Frontal cortex (tissue), 4 donors: Measurements from ENCODE around the gene MYL6B. TPM values are rescaled to one million over a fixed set of nuclear protein-coding genes. Genes with fewer than 3 reads are reported as not detected.
"Not testable (repeated sequence)": the region's sequence is repeated elsewhere in the genome, so short reads cannot be mapped to it uniquely, and the experiment has no call there.

ENCODE experiments used
- DNase-seq, 2 donors: peaks; one replicate each; pipeline ENCODE4 v3.0.0; 2012; ENCODE audit warnings: low spot score in 2 of 2
- FAIRE-seq: peaks from 2 replicates; lab custom pipeline; 2012; peaks lifted over from hg19 to GRCh38; lab: Jason Lieb, UNC
- total RNA-seq: library from RNA; depleted of rRNA; stranded (reverse); fragments of >200 nt; gene quantifications from one replicate; pipeline ENCODE4 v1.2.3, GENCODE V29; 2014
- donor health status: control.
- donor health status: control.
- donor health status: control.

The MYL6B gene
- total RNA-seq, 1 donor from 2014 or later = 123 TPM

DNA sequence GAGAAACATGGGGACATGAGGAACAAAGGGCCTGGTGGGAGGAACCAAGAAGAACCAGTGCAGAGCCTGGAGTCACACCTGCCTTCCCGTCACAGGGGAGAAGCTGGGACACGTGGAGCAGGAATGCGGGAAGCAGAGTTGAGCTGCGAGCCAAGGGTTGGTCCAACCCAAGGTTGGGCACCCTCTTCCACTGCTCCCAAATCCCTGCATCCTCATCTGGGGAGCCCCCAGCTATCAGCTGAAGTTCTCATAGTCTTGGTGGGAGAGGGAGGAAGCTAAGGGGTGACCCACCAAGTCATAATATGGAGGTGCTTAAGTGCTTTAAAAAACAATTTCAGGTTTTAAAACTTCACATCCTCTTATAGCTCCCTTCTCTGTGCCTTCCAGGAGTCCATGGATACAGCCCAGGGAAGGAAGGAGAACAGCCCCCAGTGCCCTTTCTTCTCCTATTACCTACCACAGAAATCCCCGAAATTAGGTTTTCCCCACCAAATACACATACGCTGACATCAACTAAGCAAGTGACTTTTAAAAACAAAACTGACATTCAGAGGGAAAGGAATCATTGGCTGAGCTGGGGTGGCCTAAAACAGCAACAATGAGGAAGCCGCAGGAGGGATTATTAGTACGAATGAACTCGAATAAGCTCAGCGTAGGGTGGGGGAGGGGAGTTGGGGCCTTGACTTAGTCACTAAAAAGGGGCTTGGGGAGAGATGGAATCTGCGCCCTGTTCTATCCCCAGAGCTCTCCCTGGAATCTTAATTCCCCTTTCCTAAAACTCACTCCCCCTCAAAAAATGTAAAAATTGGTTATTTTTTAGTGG is 10.3 kb downstream of the MYL6B start:
- no peak for FAIRE-seq
- DNase-seq = no peak

DNA sequence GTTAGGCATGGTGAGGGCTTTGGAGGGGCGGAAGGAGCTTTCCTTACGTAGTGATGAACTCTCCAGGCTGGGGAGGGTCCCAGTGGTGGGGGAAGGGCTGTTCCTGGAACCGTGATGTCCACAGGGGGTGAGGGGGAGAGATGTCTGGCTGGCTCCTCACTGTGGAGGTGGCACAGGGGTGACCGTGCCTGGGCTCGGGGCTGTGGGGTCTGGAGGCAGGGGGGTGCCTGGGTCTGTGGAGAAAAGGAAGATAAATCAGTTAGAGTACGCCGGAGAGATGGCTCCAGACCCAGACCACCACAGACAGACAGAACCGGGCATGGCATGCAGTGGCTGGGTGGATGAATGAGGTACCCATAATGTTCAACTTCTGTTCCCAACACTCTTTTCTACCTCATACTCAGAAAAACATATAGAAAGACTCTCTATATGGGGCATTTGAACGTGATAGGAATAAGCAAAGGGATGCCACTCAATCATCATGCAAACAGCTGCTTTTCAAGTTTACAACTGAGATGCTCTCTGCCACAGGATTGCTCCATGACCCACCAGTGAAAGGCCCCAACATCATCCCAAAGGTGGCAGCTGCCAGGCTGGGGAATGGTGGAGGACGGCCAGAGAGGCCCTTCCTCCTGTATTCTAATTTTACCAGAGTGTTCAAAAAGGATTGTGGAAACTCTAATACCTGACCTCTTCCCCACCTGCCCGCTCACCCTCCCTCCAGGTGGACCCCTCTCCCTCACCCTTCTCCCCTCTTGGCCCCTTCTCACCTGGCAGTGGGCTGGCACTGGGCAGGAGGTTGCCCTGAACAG is 11.4 kb downstream of the MYL6B start:
- DNase-seq (no peak), FAIRE-seq (no peak)

DNA sequence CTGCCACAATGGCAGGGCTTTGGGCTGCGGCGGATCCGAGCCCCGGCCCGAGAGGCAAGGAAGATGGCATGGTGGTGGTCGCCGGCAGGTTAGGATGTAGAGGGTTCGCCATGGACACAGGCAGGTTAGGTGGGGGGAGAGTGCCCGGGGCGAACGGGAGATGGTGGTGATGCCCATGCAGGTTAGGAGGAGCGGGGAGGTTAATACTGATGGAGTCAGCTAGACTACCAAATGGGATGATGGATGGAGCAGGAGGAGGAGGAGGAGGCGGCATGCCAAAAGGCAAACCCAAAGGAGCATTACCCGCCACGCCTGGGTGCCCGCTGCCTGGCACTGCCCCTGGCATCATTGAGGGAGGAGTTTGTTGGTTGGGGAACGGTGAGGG is 11.9 kb downstream of the MYL6B start:
- FAIRE-seq (no peak), DNase-seq (no peak)

DNA sequence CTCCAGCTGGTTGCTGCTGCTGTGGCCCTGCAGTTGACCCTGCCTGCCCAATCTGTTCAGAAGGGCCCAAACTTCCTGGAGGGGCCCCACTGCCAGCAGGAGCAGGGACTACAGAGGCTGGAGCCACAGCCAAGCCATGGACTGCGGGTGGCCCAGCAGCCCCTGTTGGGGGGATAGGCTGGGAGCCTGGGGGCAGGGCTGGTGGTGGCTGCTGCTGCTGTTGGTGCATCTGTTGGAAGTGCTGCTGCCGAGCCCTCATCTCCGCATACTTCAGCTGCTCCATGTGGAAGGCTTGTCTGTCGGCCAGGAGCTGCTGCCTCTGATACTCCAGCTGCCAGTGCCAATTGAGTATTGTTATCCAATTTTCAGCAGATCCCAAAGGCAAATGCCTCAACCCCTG is 13.0 kb downstream of the MYL6B start:
- FAIRE-seq = no peak
- DNase-seq = no peak

DNA sequence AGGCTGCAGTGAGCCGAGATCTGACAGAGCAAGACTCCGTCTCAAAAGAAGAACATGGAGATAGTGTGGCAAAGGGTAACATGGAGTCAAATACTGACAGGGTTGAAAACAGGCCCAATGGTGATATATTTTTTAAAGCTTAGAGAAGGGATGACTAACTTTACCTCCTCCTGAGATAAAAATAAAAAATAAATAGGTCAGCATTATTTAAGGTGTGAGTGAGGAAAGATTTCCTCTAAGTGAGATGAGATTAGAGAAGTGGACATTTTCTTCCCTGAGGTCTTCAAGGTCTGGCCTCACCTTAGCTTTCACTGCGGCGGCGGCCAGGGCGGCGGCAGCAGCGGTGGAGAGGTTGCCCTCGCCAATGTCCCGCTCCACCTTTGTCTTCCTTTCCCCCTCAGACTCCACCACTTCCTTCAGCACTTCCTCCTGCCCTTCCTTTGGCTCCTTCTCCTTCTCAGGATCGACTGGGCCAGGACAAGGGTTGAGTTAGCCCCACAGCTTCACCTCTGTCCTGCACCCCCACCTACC is 16.9 kb downstream of the MYL6B start:
- no peak for DNase-seq
- no peak for FAIRE-seq

DNA sequence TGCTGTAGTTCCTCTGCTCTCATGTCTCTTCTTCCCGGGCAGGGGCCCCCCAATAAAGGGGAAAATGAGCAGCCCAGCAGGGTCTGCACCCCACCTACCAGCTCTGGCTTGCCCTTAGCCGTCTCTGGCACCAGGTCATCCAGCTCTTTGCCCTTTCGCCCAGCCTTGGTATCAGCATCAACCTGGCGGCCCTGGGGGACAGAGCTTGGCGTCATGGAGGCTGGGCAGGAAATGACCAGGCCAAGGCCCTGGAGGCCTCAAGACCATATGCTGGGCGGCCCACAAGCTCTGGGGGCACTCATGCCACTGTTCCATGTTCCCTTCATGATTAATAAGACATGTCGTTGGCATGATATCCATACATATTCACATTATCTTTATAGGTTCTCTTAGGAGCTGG is 20.5 kb downstream of the MYL6B start:
- no peak for DNase-seq
- FAIRE-seq = no peak

DNA sequence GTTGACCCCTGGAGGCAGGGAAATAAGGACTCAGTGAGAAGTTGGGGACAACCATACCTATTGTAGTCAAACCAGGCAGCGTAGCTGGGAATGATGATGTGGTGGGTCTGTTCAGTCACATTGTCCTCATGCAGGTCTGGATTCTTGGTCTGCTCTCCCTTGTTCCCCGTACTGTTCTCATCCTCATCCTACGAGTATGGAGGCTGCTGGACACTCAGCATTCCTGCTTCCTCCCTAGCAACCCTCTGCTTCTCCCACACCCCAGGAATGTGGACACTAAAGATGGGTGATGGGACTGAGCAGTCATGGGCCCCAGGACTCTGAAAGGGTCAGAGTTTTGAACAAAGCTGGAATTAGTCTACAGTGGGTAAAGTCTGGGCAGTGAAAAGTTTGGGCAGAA is 26.0 kb downstream of the MYL6B start:
- no peak for DNase-seq
- no peak for FAIRE-seq

DNA sequence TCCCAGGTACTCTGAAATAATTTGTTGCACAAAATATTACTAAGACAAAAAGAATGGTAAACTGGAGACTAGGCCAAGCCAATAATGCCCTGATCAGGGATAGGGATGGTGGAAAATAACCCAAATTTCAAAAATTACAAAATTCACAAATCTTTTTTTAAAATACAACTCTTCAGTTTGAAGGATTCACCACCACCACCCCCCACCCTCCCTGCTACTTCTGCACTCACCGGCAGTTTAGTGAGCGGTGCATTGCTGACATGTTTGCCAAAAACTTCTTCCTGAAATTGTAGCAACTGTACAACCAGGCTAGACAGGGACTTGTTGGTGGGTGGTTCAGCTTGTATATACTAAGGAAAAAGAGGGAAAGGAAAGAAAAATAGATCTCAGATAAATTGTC is 34.6 kb downstream of the MYL6B start:
- DNase-seq (no peak), FAIRE-seq (no peak)

DNA sequence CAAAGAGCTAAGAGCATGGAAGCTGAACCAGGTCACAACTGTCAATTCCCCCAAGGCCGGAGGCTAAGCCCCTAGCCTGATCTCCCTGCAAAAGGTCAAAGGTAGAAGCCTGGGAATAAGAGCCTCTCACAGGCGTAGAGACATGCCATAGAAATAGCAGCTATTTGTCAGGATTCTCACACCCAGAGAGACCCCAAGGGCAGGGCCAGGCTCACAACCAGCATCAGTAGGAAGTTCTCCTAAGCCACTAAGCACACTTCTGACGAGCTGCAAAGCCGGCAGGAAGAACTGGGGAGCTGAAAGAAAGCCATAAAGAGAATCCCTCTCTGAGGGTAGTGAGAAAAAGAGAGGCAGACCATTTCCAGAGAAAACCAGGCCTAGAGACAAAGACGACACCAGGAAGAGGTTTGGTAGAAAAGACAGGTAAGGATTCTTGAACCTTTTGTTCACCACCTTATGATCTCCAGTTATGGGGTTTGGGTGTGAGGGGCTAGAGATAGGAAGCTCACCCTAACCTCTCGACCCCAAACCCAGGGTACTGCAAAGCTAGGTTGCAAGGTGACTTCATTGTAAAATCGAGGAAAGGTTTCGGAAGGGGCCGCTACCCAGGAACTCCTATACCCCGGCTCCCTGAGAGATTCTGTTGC is 35.9 kb downstream of the MYL6B start:
- FAIRE-seq (no peak), DNase-seq (peak in 1 of 2 donors; percentile 27)

DNA sequence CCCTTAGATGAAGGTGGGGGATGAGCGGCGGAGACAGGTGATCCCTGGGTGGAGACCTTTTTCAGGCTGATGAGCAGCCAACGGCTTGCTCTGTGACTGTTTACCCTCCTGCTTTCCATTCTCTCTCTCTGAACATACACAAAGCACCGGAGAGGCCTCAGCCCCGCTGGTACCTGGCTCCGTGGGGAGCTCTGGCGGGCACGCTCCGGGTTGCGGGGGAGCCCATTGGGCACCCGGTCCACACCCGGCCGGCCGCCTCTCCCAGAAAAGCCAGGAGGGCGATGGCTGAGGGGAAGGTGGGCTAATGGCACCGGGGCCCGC is 36.4 kb downstream of the MYL6B start:
- FAIRE-seq (no peak), DNase-seq (peak in 1 of 2 donors; percentile 29)

DNA sequence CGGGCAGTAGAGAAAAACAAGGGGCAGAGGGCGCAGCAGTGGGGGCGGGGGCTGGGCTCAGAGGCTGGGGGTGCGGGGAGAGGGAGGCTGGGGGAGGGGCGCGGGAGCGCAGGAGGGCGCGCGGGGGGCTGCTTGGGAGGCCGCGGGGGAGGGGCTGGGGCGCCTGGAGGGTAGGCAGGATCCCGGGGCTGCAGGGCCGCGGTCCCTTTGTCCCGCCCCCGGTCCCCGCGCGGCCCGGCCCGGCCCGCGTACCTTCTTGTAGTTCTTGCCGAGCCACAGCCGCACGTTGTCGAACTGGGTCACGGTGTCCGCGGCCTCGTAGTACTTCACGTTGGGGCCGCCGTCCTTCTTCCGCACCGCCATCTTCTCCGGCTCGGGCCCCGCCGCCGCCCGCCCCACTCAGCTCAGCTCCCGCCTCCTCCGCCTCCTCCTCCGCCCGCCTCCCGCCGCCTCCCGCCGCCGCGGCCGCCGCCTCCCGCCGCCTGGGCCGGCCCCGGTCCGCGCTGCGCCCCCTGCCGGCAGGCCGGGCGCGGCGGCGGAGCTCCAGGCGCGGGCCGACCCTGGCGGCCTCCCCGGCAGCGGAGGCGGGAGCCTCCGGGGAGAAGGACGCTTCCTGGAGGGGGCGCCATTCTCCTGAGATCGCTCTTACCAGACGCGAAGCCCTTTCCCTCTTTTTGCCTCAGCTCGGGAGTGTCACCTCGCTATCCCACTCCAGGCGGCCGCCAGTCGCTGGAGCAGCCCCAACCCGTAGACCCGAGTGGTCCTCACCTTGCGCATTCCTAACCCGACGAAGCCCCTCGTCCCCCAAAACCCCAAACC is 36.9 kb downstream of the MYL6B start, which contains the start of gene SMARCC2:
Gene SMARCC2 (minus strand): TSS at position 385 of the 819 bp plus-strand sequence. CDS start 22 bp downstream, at position 363.
- peak; percentile 88 to 92 for DNase-seq
- FAIRE-seq = no peak

DNA sequence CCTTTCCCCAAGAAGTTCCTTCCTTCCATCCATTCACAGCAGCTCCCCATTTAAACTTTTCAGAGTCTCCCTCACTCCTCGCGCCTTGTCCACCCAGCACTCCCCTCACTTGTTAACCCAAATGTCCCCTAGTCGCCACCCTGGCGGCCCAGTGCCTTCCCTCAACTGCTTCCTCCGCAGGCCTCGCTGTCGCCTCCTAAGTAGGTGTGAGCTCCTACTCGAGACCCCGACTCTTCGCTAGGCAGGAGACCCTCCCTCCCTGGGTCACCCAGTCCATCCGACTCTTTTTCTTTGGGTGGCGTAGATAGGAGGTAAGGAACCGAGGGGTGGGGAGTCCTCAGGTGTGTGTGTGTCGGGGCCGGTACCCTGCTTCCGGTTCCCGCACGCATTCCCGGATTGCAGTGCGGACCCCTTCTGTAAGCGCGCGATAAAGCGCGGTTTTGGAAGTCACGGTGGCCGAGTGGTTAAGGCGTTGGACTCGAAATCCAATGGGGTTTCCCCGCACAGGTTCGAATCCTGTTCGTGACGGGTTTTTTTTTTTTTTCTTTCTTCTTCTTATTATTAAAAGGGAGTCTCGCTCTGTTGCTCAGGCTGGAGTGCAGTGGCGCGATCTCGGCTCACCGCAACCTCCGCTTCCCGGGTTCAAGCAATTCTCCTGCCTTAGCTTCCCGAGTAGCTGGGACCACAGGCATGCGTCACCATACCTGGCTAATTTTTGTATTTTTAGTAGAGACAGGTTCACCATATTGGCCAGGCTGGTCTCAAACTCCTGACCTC is 37.7 kb downstream of the MYL6B start:
- DNase-seq = peak; percentile 63 to 68
- FAIRE-seq = no peak

DNA sequence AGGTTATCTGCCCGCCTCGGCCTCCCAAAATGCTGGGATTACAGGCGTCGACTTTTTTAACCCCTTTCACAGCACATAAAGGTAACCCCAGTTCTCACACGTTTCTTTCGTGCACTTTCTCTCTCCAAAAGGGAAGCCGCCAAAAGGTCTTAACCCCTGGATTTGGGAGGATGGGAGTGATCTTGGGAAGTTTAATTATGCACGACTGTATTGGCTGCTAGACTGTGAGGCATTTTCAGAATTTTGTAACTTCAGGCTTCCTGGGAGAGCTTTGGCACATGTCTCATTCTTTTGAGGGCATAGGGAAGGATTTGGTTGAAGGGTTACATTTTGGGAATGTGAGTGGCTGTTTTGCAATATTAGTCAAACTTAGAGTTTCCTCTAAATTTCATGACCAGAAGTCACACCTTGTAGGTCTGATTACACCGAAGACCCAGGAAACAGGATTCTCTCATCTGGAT is 38.3 kb downstream of the MYL6B start:
- DNase-seq (no peak), FAIRE-seq (no peak)

DNA sequence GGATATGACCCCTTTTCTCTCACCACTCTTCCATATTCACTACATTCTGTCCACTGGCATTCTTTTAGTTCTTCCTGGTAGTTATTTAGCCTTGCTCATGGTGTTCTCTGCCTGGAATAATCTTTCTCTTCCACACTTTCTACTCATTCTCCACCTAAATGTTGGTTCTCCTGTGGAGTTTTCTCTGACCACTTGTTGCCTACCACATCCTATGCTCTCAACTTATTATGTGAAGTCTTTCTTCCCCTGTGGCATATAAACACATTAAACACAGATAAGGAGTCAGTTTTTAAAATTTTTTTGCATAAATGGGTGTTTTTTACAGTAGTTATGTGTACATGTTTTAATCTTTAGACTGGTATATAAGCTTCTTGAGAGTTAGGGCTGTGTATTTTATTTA is 40.2 kb downstream of the MYL6B start:
- FAIRE-seq (no peak), DNase-seq (no peak)

DNA sequence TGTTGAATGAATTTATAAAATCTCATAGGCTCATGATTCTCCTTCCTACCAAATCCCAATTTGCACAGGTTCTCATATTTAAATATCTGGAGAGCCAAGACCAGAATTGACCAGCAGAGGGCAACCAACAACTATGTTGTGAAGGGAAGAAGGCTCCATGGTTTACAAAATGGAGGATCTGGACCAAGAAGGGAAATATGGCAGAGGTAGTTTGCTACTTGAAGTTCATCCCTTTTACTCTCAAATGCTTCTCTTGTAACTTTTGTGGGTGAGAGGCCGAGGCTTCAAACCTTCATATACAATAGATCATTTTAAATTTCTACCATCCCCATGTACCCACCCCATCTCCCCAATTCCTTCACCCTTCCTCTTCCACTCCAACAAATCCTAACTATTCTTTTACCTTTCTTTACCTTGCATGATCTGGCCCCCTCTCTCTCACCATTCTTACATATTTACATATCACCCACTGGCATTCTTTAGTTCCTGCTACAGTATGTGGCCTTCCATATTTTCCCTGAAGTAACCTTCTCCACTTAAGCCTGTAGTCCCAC is 40.7 kb downstream of the MYL6B start:
- peak; percentile 3 for FAIRE-seq
- peak; percentile 63 to 70 for DNase-seq

DNA sequence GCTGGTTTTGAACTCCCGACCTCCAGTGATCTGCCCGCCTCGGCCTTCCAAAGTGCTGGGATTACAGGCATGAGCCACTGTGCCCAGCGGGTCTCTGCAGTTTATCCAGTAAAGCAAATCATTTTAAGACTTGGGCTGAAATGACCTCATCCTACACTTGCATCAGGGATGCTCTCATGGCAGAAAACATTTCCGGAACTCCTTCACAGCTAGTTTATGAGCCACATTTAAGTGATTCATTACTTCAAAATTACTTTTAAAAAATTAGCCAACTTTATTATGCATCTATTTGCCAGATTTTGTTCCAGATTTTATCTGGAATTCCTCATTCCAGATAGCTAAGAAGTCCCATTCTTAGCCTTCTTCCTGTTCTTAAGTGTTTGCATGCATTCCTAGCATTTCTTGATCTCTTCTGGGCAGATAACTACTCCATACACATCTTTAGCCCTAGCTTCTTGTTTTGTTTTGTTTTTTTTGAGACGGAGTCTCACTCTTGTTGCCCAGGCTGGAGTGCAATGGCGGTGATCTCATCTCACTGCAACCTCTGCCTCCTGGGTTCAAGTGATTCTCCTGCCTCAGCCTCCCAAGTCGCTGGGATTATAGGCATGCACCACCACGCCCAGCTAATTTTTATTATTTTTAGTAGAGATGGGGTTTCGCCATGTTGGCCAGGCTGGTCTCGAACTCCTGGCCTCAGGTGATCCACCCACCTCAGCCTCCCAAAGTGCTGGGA is 44.6 kb downstream of the MYL6B start:
- not testable (repeated sequence) for FAIRE-seq, DNase-seq

DNA sequence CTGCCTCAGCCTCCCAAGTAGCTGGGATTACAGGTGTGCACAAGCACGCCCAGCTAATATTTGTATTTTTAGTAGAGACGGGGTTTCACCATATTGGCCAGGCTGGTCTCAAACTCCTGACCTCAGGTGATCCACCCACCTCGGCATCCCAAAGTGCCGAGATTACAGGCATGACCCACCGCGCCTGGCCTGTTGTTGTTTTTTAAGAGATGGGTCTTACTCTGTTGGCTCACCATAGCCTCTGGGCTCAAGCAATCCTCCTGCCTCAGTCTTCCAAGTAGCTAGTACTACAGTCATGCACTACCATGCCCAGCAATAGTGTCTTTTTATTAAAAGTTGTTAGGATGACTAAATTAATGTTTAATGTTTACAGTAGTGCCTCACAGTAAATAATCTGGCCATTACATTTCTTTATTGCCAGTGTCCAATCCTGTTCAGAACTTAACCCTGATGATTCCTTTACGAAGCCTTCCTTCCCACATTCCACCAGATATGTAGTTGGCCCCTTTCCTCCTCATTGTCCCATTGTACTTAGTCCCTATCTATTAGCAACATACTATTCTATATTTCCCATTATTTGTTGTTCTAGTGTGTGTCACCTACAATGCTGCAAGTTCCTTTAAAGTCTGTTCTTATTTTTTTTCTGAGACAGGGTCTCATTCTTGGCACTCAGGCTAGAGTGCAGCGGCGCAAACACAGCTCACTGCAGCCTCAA is 45.7 kb downstream of the MYL6B start:
- FAIRE-seq (no peak), DNase-seq (no peak)
